Heart right ventricle (tissue), 16 donors: ENCODE measurements around the gene SLC16A10. TPM values are rescaled to one million over a fixed set of nuclear protein-coding genes. Genes with fewer than 3 reads are reported as not detected.
"Not testable (repeated sequence)": the region's sequence is repeated elsewhere in the genome, so short reads cannot be mapped to it uniquely, and the experiment has no call there.

Experiments used
- ATAC-seq, 8 donors: fragments of 200-7000 bp; cut with Tn5 transposase; one replicate each; pipeline ENCODE4 v1.9.1; 2020; ENCODE audit warnings: mild to moderate bottlenecking in 8 of 8, moderate library complexity in 8 of 8, moderate number of reproducible peaks in 1 of 8
- DNase-seq, 2 donors: peaks; one replicate each; pipeline ENCODE4 v3.0.0-alpha.2; 2020
- H3K27ac ChIP-seq, 10 donors: fragments of 200-600 bp; sonication (generic) in 2 of 10; one replicate each; pipeline versions ENCODE4 v1.5.0 to v1.8.0; 2020 to 2022; ENCODE audit warnings: mild to moderate bottlenecking in 3 of 10
- H3K27me3 ChIP-seq, 7 donors: fragments of 200-600 bp; one replicate each; pipeline ENCODE4 v1.8.0; 2021 to 2022; ENCODE audit warnings: mild to moderate bottlenecking in 2 of 7
- H3K36me3 ChIP-seq, 9 donors: fragments of 200-600 bp; sonication (generic) in 1 of 9; one replicate each; pipeline versions ENCODE4 v1.5.0 to v1.8.0; 2020 to 2022; ENCODE audit warnings: mild to moderate bottlenecking in 2 of 9
- H3K4me1 ChIP-seq, 9 donors: fragments of 200-600 bp; sonication (generic) in 1 of 9; one replicate each; pipeline versions ENCODE4 v1.5.0 to v1.8.0; 2020 to 2022; ENCODE audit warnings: mild to moderate bottlenecking in 4 of 9
- H3K4me3 ChIP-seq, 10 donors: fragments of 200-600 bp; sonication (generic) in 2 of 10; one replicate each; pipeline versions ENCODE4 v1.5.0 to v1.8.0; 2020 to 2022; ENCODE audit warnings: mild to moderate bottlenecking in 7 of 10, moderate library complexity in 2 of 10
- H3K9me3 ChIP-seq, 11 donors: fragments of 200-600 bp in 10 of 11; sonication (generic) in 2 of 11; one replicate each; pipeline versions ENCODE4 v1.5.0 to v1.8.0; 2013 to 2022; ENCODE audit warnings: mild to moderate bottlenecking in 2 of 11, control low read depth in 1 of 11, moderate library complexity in 1 of 11
- WGBS, 2 donors: extraction: QIAGEN DNeasy Blood & Tissue Kit; methylation state at CpG; one replicate each; pipeline ENCODE4 v1.1.7; 2013; ENCODE audit warnings: inconsistent platforms in 1 of 2; 5-methylcytosine and 5-hydroxymethylcytosine counted together
- intact Hi-C, 10 donors: fragments of 100-400 bp; cut with DNase I; formaldehyde crosslinking; loops; one replicate each; pipeline versions ENCODE4 v1.11.1 to v1.14.2; 2022
- polyA plus RNA-seq, 2 donors: library from polyadenylated mRNA; stranded (reverse); fragments of 200-250 nt; gene quantifications; one replicate each; pipeline ENCODE4 v1.2.3, GENCODE V29; 2013
- total RNA-seq, 10 donors: library from RNA; stranded (reverse); fragmentation: NEBNext Ultra II Directional in 3 of 10; extraction: Animal tissue kit (Norgen Biotek cat#: 25700) in 3 of 10; gene quantifications; one replicate each; pipeline versions ENCODE4 v1.2.1 to v1.2.4, GENCODE V29; 2021 to 2023
- TF ChIP-seq, protein P1 (sequence below), 9 donors: fragments of 200-600 bp; sonication (generic) in 2 of 9; IDR thresholded peaks; one replicate each; pipeline versions ENCODE4 v1.5.0 to v1.8.0; 2021 to 2022; ENCODE audit warnings: antibody characterized with exemption in 9 of 9, mild to moderate bottlenecking in 5 of 9, moderate library complexity in 1 of 9
- donor health status: Arrhythmogenic right ventricular cardiomyopathy.
- donor health status: ischemic (EF 13 %, LVEDD 7.1; RV severe dilation, severe dysfunction).
- donor health status: healthy with polysubstance abuse.
- donor health status: DM: no; HTN: yes; CAD: no.
- donor health status: DM: no; HTN: no; CAD: no.
- donor health status: ischemic (EF 25% LVEDD 6.9; RV normal size, moderate dysfunction).
- donor health status: ischemic (EF 25% LVEDD 5.7; RV mildly dilated, moderate dysfunction).
- donor health status: healthy.
- donor health status: DM: yes; HTN: yes; CAD: no.
- donor health status: Ischemic cardiomyopathy.
- donor health status: ischemic (EF 35%, LVEDD 5.7; RV mildly dilated, moderate dysfunction).
- donor health status: nonischemic (EF 11% LVEDD 7.7; RV severe dilation, severe dysfunction).
- donor health status: DM: yes; HTN: yes; CAD: no.
- donor health status: PGD.
- donor health status: ischemic (EF 29% LVEDD 5.4; RV normal size, mild dysfunction).
- donor health status: nonischemic (EF 23%, LVEDD 6.1; RV moderate dilation, normal function).

The SLC16A10 gene
- total and polyA plus RNA-seq, 12 donors = 1.4 to 8.1 (median 5.7) TPM

DNA sequence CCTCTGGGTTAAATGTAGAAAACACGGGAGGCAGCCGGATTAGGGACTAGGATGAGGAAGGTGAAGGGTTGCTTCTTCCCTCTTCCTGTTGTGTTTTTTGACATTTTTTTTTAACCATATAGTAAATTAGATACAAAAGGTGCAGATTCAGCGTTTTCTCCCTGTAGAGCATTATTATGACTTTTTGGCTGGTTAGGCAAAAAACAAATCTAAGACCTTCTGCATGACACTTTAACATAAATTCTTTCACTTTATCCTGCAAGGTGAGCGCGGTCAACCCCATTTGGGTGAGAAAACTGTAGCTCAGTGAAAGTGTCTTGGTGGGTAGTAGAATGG, 1.3 kb downstream of the SLC16A10 start:
- H3K36me3 ChIP-seq = no peaks in the 10 kb centered on the region
- WGBS, 2 donors = 23 to 29% methylated on average over 5 of the region's 5 CpGs
- no peak for ATAC-seq
- H3K27me3 ChIP-seq = peaks cover 0 to 65% (median 43%) of the 10 kb centered on the region in 7 donors
- peak overlapping the region in 9 of 10 donors; percentile 42 to 68 (median 63) for H3K4me3 ChIP-seq
- DNase-seq = no peak
- intact Hi-C loops = loop anchor here in 2 of 10 donors (5.0 to 10.0 kb wide), 2 partner anchors 56 to 96 kb away; no protein-coding TSS in a partner anchor
- TF ChIP-seq, protein P1, sequence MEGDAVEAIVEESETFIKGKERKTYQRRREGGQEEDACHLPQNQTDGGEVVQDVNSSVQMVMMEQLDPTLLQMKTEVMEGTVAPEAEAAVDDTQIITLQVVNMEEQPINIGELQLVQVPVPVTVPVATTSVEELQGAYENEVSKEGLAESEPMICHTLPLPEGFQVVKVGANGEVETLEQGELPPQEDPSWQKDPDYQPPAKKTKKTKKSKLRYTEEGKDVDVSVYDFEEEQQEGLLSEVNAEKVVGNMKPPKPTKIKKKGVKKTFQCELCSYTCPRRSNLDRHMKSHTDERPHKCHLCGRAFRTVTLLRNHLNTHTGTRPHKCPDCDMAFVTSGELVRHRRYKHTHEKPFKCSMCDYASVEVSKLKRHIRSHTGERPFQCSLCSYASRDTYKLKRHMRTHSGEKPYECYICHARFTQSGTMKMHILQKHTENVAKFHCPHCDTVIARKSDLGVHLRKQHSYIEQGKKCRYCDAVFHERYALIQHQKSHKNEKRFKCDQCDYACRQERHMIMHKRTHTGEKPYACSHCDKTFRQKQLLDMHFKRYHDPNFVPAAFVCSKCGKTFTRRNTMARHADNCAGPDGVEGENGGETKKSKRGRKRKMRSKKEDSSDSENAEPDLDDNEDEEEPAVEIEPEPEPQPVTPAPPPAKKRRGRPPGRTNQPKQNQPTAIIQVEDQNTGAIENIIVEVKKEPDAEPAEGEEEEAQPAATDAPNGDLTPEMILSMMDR (IDR thresholded peaks at IDR 0.05) = no peak
- H3K9me3 ChIP-seq = no peaks in the 10 kb centered on the region
- H3K27ac ChIP-seq = peak overlapping the region in 1 of 10 donors; percentile 31
- peaks cover 0 to 23% (median 13%) of the 10 kb centered on the region in 9 donors for H3K4me1 ChIP-seq

DNA sequence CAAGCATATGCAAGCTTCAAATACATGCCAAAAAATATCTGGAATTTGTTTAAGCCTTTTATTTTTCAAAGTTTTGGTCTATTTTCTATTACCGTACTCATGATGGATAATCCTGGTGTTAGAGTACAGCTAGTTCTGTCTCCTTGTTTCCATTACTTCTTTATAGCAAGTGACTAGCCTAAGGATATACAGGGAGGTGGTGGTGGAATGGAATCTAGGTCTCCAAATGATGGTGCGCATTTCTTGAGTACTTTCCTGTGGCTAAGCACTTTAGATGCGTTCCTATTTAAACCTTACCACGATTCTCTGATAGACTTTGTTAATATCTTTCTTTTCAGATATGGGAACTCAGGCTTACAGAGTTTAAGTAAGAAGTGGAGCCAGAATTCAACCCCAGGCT, 3.5 kb downstream of the SLC16A10 start:
- H3K36me3 ChIP-seq = no peaks in the 10 kb centered on the region
- intact Hi-C loops = no loop called here
- H3K27me3 ChIP-seq = peaks cover 0 to 56% (median 32%) of the 10 kb centered on the region in 7 donors
- H3K4me1 ChIP-seq = peaks cover 0 to 23% (median 13%) of the 10 kb centered on the region in 9 donors
- 68 to 78% methylated on average over 4 of the region's 4 CpGs for WGBS, 2 donors
- ATAC-seq (no peak), DNase-seq (no peak)
- TF ChIP-seq, protein P1 (IDR thresholded peaks at IDR 0.05) = no peak
- no peak overlapping the region for H3K27ac ChIP-seq
- no peaks in the 10 kb centered on the region for H3K9me3 ChIP-seq
- peak overlapping the region in 1 of 10 donors; percentile 64 for H3K4me3 ChIP-seq

DNA sequence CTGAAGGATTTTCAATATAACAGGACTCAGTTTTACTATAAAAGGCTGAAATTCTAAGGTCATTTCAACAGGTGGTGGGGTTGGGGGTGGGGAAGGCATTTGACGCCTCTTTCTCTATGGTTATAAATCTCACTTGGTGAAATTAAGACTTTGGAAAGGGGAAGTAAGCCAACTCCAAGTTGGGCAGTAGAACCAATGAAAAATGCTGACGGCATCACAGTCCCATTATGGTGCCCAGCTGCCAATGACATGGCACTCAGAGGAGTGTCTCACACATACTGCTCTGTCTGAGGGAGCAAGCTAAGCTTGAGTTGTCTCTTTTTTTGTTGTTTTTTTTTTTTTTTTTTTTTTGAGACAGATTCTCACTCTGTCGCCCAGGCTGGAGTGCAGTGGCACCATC, 4.7 kb downstream of the SLC16A10 start:
- H3K4me1 ChIP-seq = peaks cover 0 to 19% (median 6%) of the 10 kb centered on the region in 9 donors
- WGBS, 2 donors = 84 to 91% methylated on average over 3 of the region's 3 CpGs
- no peak overlapping the region for H3K4me3 ChIP-seq

DNA sequence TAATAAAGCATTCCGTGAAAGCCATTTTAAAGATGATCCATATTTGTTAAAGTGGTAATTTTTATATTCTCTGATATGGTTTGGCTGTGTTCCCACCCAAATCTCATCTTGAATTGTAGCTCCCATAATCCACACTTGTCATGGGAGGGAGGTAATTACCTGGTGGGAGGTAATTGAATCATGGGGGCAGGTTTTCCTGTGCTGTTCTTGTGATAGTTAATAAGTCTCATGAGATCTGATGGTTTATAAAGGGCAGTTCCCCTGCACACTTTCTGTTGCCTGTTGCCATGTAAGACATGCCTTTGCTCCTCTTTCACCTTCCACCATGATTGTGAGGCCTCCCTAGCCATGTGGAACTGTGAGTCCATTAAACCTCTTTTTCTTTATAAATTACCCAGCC, 8.2 kb downstream of the SLC16A10 start:
- H3K27ac ChIP-seq, ATAC-seq, H3K4me3 ChIP-seq, H3K4me1 ChIP-seq, intact Hi-C loops, H3K9me3 ChIP-seq, H3K36me3 ChIP-seq, DNase-seq: not testable (repeated sequence)
- WGBS, 2 donors = 94 to 98% methylated on average over 1 of the region's 1 CpG
- H3K27me3 ChIP-seq = peaks cover 0 to 11% (median 0%) of the 10 kb centered on the region in 7 donors

More for the DNA sequence above, 4.7 kb downstream of the SLC16A10 start:
- intact Hi-C loops = no loop called here
- ATAC-seq (no peak), DNase-seq (no peak)
- Histone ChIP-seq H3K27ac (no peak overlapping the region), H3K36me3 (no peaks in the 10 kb centered on the region), H3K9me3 (no peaks in the 10 kb centered on the region), H3K27me3 (peaks cover 0 to 44% (median 20%) of the 10 kb centered on the region in 7 donors)
- TF ChIP-seq, protein P1 (IDR thresholded peaks at IDR 0.05) = no peak

DNA sequence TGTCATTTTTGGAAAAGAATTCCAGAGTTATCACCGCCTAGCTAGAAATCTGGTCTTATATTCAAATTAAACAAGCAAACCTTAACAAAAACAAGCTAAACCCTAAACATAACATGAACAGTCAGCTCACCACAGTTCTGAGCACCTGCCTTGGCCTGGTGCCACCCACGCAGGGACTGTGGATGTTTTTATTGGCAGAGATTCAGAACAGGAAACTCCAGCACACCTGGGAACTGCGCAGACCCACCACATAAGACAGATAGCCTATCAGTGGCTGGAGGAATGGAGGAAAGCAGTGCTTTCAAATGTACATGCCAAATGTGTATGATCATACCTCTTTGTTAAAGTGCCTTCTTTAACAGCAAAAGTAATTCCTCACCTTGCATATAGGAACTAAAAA, 8.9 kb downstream of the SLC16A10 start:
- intact Hi-C loops = no loop called here
- TF ChIP-seq, protein P1 (IDR thresholded peaks at IDR 0.05) = no peak
- Histone ChIP-seq H3K36me3 (no peaks in the 10 kb centered on the region), H3K9me3 (no peaks in the 10 kb centered on the region), H3K27me3 (peaks cover 0 to 6% (median 0%) of the 10 kb centered on the region in 7 donors), H3K4me1 (no peaks in the 10 kb centered on the region), H3K27ac (no peak overlapping the region), H3K4me3 (no peak overlapping the region)
- WGBS, 2 donors = 40 to 43% methylated on average over 3 of the region's 3 CpGs
- ATAC-seq = no peak
- no peak for DNase-seq
